Choroid plexus epithelial cell (primary cell): ENCODE measurements around the gene ERLIN1.

ENCODE experiments used
- DNase-seq: peaks from one replicate; pipeline ENCODE4 v3.0.0-alpha.2; 2010; ENCODE audit warnings: low read depth
- H3K4me3 ChIP-seq: 2 replicates; pipeline ENCODE4 v1.5.1; 2011; ENCODE audit warnings: low read depth, mild to moderate bottlenecking, control low read depth, low read length, moderate library complexity
- CTCF ChIP-seq: conservative IDR thresholded peaks from 2 replicates; pipeline ENCODE4 v1.5.1; 2011; ENCODE audit warnings: low read depth, mild to moderate bottlenecking, control low read depth, inconsistent platforms, low read length, moderate library complexity

The ERLIN1 gene

GRCh38 chr10:100184840-100185239 is 989 bp downstream of the ERLIN1 start:
- DNase-seq: peak; percentile 12

GRCh38 chr10:100184426-100184825 is 1.4 kb downstream of the ERLIN1 start:
- no peak for TF ChIP-seq CTCF
- DNase-seq: no peak
- H3K4me3 ChIP-seq: peak overlapping the region; percentile 93

More at GRCh38 chr10:100184840-100185239, 989 bp downstream of the ERLIN1 start:
- peak overlapping the region; percentile 93 for H3K4me3 ChIP-seq
- no peak for TF ChIP-seq CTCF

GRCh38 chr10:100183481-100183880 is 2.3 kb downstream of the ERLIN1 start:
- peak; percentile 46 for DNase-seq
- TF ChIP-seq CTCF: no peak
- H3K4me3 ChIP-seq: no peak overlapping the region

- no peak for DNase-seq
- no peak for TF ChIP-seq CTCF
Observed at GRCh38 chr10:100182908-100183307, 2.9 kb downstream of the ERLIN1 start.

GRCh38 chr10:100182281-100182680 is 3.5 kb downstream of the ERLIN1 start:
- DNase-seq: no peak
- H3K4me3 ChIP-seq: no peak overlapping the region
- no peak for TF ChIP-seq CTCF

More at GRCh38 chr10:100182908-100183307, 2.9 kb downstream of the ERLIN1 start:
- H3K4me3 ChIP-seq: no peak overlapping the region

GRCh38 chr10:100175875-100176274 is 10.0 kb downstream of the ERLIN1 start:
- DNase-seq: no peak
- TF ChIP-seq CTCF: no peak
- no peak overlapping the region for H3K4me3 ChIP-seq
